Sigmoid colon (tissue), 7 donors: ENCODE measurements around the gene EFCAB7. TPM values are rescaled to one million over a fixed set of nuclear protein-coding genes. Genes with fewer than 3 reads are reported as not detected.

ENCODE experiments used
- DNase-seq: peaks from one replicate; pipeline ENCODE4 v3.0.0-alpha.2; 2019
- H3K27ac ChIP-seq, 4 donors: fragments of 200-600 bp; sonication (generic); one replicate each; pipeline ENCODE4 v1.5.1; 2016 to 2019; ENCODE audit warnings: mild to moderate bottlenecking in 1 of 4
- H3K27me3 ChIP-seq, 3 donors: fragments of 200-600 bp; sonication (generic); one replicate each; pipeline ENCODE4 v1.5.1; 2019; ENCODE audit warnings: mild to moderate bottlenecking in 1 of 3
- H3K36me3 ChIP-seq, 4 donors: fragments of 200-600 bp; sonication (generic); one replicate each; pipeline ENCODE4 v1.5.1; 2016 to 2019
- H3K4me1 ChIP-seq, 4 donors: fragments of 200-600 bp; sonication (generic); one replicate each; pipeline ENCODE4 v1.5.1; 2017 to 2019
- H3K4me3 ChIP-seq, 4 donors: fragments of 200-600 bp; sonication (generic); one replicate each; pipeline ENCODE4 v1.5.1; 2017 to 2019; ENCODE audit warnings: mild to moderate bottlenecking in 2 of 4, moderate library complexity in 1 of 4
- H3K9me3 ChIP-seq, 4 donors: fragments of 200-600 bp in 3 of 4; sonication (generic) in 3 of 4; one replicate each; pipeline versions ENCODE4 v1.5.1 to v1.6.1; 2013 to 2019
- EP300 ChIP-seq, 4 donors: sonication (generic); formaldehyde crosslinking; IDR thresholded peaks; one replicate each; pipeline ENCODE4 v1.6.1; 2017; ENCODE audit warnings: antibody characterized with exemption in 4 of 4
- POLR2A ChIP-seq, 2 donors: fragments of 450-650 bp; IDR thresholded peaks; one replicate each; pipeline ENCODE4 v1.6.1; 2016; ENCODE audit warnings: antibody characterized with exemption in 2 of 2, mild to moderate bottlenecking in 2 of 2, moderate library complexity in 2 of 2
- POLR2AphosphoS5 ChIP-seq, 4 donors: sonication (generic); formaldehyde crosslinking; IDR thresholded peaks; one replicate each; pipeline ENCODE4 v1.6.1; 2017; ENCODE audit warnings: antibody characterized with exemption in 4 of 4
- WGBS, 2 donors: extraction: QIAGEN DNeasy Blood & Tissue Kit; methylation state at CpG; one replicate each; pipeline ENCODE4 v1.1.7; 2013; 5-methylcytosine and 5-hydroxymethylcytosine counted together
- intact Hi-C: fragments of 100-400 bp; cut with DNase I; formaldehyde crosslinking; loops from one replicate; pipeline ENCODE4 v1.15.1; 2023
- polyA plus RNA-seq, 3 donors: library from polyadenylated mRNA; stranded (reverse); fragments of 200-250 nt; gene quantifications; one replicate each; pipeline ENCODE4 v1.2.3, GENCODE V29; 2013
- total RNA-seq, 4 donors: library from RNA; depleted of rRNA; stranded (reverse); fragments of >200 nt; gene quantifications; one replicate each; pipeline ENCODE4 v1.1.0, GENCODE V29; 2016
- TF ChIP-seq, protein P1 (sequence below), 4 experiments: fragments of 450-650 bp in 3 of 4; fragments of 200-600 bp in 1 of 4; IDR thresholded peaks; one replicate each; pipeline ENCODE4 v1.5.1; 2016 to 2019; ENCODE audit warnings: antibody characterized with exemption in 4 of 4, mild to moderate bottlenecking in 3 of 4, moderate library complexity in 2 of 4
- donor health status: healthy with polysubstance abuse.
- donor health status: Bipolar disorder and iron deficiency.
- donor health status: healthy.

Gene EFCAB7
- total and polyA plus RNA-seq, 7 donors = 1.8 to 12.8 (median 6.9) TPM

- H3K36me3 ChIP-seq = peaks cover 0 to 69% (median 5%) of the 10 kb centered on the region in 4 donors
- H3K4me1 ChIP-seq = no peaks in the 10 kb centered on the region
- no peak overlapping the region for H3K27ac ChIP-seq
- H3K4me3 ChIP-seq = no peak overlapping the region
- no peaks in the 10 kb centered on the region for H3K9me3 ChIP-seq
- TF ChIP-seq POLR2A (IDR thresholded peaks at IDR 0.05) (no peak), POLR2AphosphoS5 (IDR thresholded peaks at IDR 0.05) (no peak), EP300 (IDR thresholded peaks at IDR 0.05) (no peak)
- TF ChIP-seq, protein P1, sequence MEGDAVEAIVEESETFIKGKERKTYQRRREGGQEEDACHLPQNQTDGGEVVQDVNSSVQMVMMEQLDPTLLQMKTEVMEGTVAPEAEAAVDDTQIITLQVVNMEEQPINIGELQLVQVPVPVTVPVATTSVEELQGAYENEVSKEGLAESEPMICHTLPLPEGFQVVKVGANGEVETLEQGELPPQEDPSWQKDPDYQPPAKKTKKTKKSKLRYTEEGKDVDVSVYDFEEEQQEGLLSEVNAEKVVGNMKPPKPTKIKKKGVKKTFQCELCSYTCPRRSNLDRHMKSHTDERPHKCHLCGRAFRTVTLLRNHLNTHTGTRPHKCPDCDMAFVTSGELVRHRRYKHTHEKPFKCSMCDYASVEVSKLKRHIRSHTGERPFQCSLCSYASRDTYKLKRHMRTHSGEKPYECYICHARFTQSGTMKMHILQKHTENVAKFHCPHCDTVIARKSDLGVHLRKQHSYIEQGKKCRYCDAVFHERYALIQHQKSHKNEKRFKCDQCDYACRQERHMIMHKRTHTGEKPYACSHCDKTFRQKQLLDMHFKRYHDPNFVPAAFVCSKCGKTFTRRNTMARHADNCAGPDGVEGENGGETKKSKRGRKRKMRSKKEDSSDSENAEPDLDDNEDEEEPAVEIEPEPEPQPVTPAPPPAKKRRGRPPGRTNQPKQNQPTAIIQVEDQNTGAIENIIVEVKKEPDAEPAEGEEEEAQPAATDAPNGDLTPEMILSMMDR (IDR thresholded peaks at IDR 0.05) = no peak
- DNase-seq = no peak
- H3K27me3 ChIP-seq = no peaks in the 10 kb centered on the region
- WGBS, 2 donors = 74 to 90% methylated on average over 1 of the region's 1 CpG
- intact Hi-C loops = no loop called here
Measured at GRCh38 chr1:63532727-63533126, 9.4 kb downstream of the EFCAB7 start.

GRCh38 chr1:63533931-63534330 lies 10.6 kb downstream of the EFCAB7 start:
- intact Hi-C loops = no loop called here
- Histone ChIP-seq H3K4me1 (no peaks in the 10 kb centered on the region), H3K27me3 (no peaks in the 10 kb centered on the region), H3K27ac (no peak overlapping the region), H3K9me3 (no peaks in the 10 kb centered on the region), H3K36me3 (peaks cover 0 to 62% (median 5%) of the 10 kb centered on the region in 4 donors), H3K4me3 (no peak overlapping the region)
- TF ChIP-seq POLR2A (IDR thresholded peaks at IDR 0.05) = no peak
- TF ChIP-seq, protein P1 (IDR thresholded peaks at IDR 0.05) = no peak
- TF ChIP-seq EP300 (IDR thresholded peaks at IDR 0.05) = no peak
- TF ChIP-seq POLR2AphosphoS5 (IDR thresholded peaks at IDR 0.05) = no peak
- no peak for DNase-seq
- 87 to 97% methylated on average over 1 of the region's 1 CpG for WGBS, 2 donors

GRCh38 chr1:63534406-63534805 lies 11.1 kb downstream of the EFCAB7 start:
- Histone ChIP-seq H3K36me3 (peaks cover 0 to 60% (median 5%) of the 10 kb centered on the region in 4 donors), H3K4me3 (no peak overlapping the region), H3K9me3 (no peaks in the 10 kb centered on the region), H3K4me1 (no peaks in the 10 kb centered on the region), H3K27me3 (no peaks in the 10 kb centered on the region), H3K27ac (no peak overlapping the region)
- no peak for DNase-seq
- TF ChIP-seq EP300 (IDR thresholded peaks at IDR 0.05) (no peak), POLR2A (IDR thresholded peaks at IDR 0.05) (no peak), POLR2AphosphoS5 (IDR thresholded peaks at IDR 0.05) (no peak)
- TF ChIP-seq, protein P1 (IDR thresholded peaks at IDR 0.05) = no peak
- intact Hi-C loops = no loop called here

DNA sequence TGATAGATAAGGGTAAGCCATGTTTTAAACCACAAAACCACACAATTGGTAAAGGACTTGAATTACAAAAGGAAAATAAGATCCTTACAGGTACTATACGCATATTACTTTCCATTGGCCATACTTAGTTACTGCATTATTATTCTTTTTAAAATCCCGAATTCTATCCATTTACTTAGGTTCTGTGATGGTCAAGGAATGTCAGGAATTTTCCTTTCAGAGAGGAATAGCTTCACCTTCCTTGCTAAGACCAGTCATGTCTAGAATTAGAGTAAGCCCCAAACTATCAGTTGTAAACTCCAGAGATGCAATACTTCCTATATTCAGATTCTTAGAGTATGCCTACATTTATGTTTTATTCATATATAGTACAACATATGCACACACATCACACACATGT lies 13.7 kb downstream of the EFCAB7 start:
- peaks cover 0 to 53% (median 5%) of the 10 kb centered on the region in 4 donors for H3K36me3 ChIP-seq
- no peak for TF ChIP-seq POLR2A (IDR thresholded peaks at IDR 0.05)
- no peak for TF ChIP-seq EP300 (IDR thresholded peaks at IDR 0.05)
- no peak for TF ChIP-seq POLR2AphosphoS5 (IDR thresholded peaks at IDR 0.05)
- TF ChIP-seq, protein P1 (IDR thresholded peaks at IDR 0.05) = no peak
- intact Hi-C loops = no loop called here

GRCh38 chr1:63537940-63538339 lies 14.6 kb downstream of the EFCAB7 start:
- intact Hi-C loops = no loop called here
- 57 to 80% methylated on average over 1 of the region's 1 CpG for WGBS, 2 donors
- Histone ChIP-seq H3K4me3 (no peak overlapping the region), H3K27ac (no peak overlapping the region), H3K4me1 (no peaks in the 10 kb centered on the region), H3K27me3 (no peaks in the 10 kb centered on the region), H3K36me3 (peaks cover 0 to 44% (median 5%) of the 10 kb centered on the region in 4 donors), H3K9me3 (no peaks in the 10 kb centered on the region)
- TF ChIP-seq POLR2A (IDR thresholded peaks at IDR 0.05) = no peak
- TF ChIP-seq, protein P1 (IDR thresholded peaks at IDR 0.05) = peak in 2 of 4 experiments; percentile 13 to 38
- DNase-seq = no peak

More for the DNA sequence above, 13.7 kb downstream of the EFCAB7 start:
- H3K4me1 ChIP-seq = no peaks in the 10 kb centered on the region
- WGBS, 2 donors = 70 to 96% methylated on average over 2 of the region's 2 CpGs
- no peaks in the 10 kb centered on the region for H3K9me3 ChIP-seq
- H3K27me3 ChIP-seq = no peaks in the 10 kb centered on the region
- no peak overlapping the region for H3K27ac ChIP-seq
- DNase-seq = no peak
- no peak overlapping the region for H3K4me3 ChIP-seq
